GM18505 (cell line): ENCODE data around the gene CUL5.

ENCODE experiments used
- ATAC-seq: cut with Tn5 transposase; IDR thresholded peaks from one replicate; pipeline ENCODE4 v1.9.1; 2021; ENCODE audit not compliant: unreplicated experiment
- POLR2A ChIP-seq: IDR thresholded peaks from 4 replicates; pipeline ENCODE4 v1.6.1; 2011; ENCODE audit warnings: borderline replicate concordance; ENCODE audit not compliant: insufficient read depth, insufficient read length; ENCODE audit errors: extremely low read depth

Gene CUL5

DNA sequence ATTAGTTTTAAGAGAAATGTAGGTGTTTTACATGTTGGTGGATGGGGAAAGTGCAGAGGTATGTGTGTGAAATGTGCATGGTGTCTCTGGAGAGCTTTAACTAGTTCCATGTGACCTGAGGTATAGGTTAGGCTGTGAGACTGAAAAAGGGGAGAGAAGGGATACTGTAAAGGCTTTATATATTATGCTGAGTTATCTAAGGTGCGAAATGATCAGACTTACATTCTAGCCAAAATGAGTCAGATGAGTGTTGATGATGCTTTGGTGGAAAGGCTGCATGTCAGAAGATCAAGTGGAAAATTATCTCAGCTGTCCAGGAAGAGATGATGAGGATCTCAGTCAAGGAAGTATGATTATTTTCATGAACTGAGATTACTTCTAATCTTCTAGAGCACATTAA lies 128.5 kb downstream of the CUL5 start:
- ATAC-seq: no peak
- TF ChIP-seq POLR2A: no peak

DNA sequence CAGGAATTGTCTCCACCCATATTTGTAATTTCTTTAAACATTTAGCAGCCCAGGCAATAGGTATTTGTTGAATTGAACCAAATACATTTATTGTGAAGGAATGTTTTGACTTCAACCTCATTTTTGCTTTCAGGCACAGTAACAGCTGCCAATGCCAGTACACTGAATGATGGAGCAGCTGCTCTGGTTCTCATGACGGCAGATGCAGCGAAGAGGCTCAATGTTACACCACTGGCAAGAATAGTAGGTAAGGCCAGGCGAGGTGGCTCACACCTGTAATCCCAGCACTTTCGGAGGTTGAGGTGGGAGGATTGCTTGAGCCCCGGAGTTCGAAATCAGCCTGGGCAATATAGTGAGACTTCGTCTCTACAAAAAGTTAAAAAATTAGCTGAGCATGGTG lies 133.6 kb downstream of the CUL5 start:
- no peak for ATAC-seq

GRCh38 chr11:108144615-108145014 lies 135.9 kb downstream of the CUL5 start:
- no peak for ATAC-seq
- TF ChIP-seq POLR2A: no peak

More for the DNA sequence above, 133.6 kb downstream of the CUL5 start:
- TF ChIP-seq POLR2A: no peak

DNA sequence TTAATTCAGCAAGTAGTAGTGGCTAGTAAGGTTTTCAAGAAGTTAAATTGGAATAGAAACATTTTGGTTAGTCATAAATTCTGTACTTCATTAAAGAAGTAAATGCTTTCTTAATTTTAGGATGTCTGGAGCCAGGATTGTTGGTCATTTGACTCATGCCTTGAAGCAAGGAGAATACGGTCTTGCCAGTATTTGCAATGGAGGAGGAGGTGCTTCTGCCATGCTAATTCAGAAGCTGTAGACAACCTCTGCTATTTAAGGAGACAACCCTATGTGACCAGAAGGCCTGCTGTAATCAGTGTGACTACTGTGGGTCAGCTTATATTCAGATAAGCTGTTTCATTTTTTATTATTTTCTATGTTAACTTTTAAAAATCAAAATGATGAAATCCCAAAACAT lies 138.5 kb downstream of the CUL5 start:
- no peak for TF ChIP-seq POLR2A
- no peak for ATAC-seq

- ATAC-seq: no peak
- TF ChIP-seq POLR2A: no peak
These were observed 139.9 kb downstream of the CUL5 start for GRCh38 chr11:108148556-108148955.

GRCh38 chr11:108154591-108154990 lies 145.9 kb downstream of the CUL5 start:
- ATAC-seq: no peak
- TF ChIP-seq POLR2A: no peak
